HepG2 (cell line): ENCODE data around the gene TMC8. TPM values are rescaled to one million over a fixed set of nuclear protein-coding genes. Genes with fewer than 3 reads are reported as not detected.
"Not testable (repeated sequence)": the region's sequence is repeated elsewhere in the genome, so short reads cannot be mapped to it uniquely, and the experiment has no call there.

Experiments
- ATAC-seq: fragments of 200-7000 bp; cut with Tn5 transposase; 3 replicates; pipeline ENCODE4 v1.9.1; 2020; ENCODE audit warnings: mild to moderate bottlenecking, moderate library complexity
- BruUV-seq: library from RNA; stranded (reverse); fragments of 400-500 nt; replicated peaks from 2 replicates; lab custom pipeline; 2021; lab: Mats Ljungman, UMichigan
- CTCF ChIA-PET: fragments of 300-600 bp; formaldehyde crosslinking; extraction: SDS; loops from one replicate; lab custom pipeline; 2021; ENCODE audit warnings: low total read pairs, inconsistent platforms, low intra/inter-chr PET ratio; lab: Yijun Ruan, JAX
- POLR2A ChIA-PET: fragments of 350-600 bp; sonication (Branson Sonifier 250); formaldehyde crosslinking; loops from one replicate; lab custom pipeline; 2020; ENCODE audit warnings: antibody characterized with exemption, inconsistent platforms; lab: Yijun Ruan, JAX
- DNase-seq: peaks from one replicate; pipeline ENCODE4 v3.0.0-alpha.2; 2015; ENCODE audit warnings: low spot score
- FAIRE-seq: peaks from 3 replicates; lab custom pipeline; 2011; peaks lifted over from hg19 to GRCh38; lab: Jason Lieb, UNC
- H2AFZ ChIP-seq: one replicate; pipeline ENCODE4 v1.6.1; 2011; ENCODE audit warnings: low read length, inconsistent platforms
- H3K27ac ChIP-seq: fragments of 300-600 bp; 3 replicates; pipeline ENCODE4 v1.8.0; 2011; ENCODE audit warnings: mixed run types, mild to moderate bottlenecking, mixed read lengths, low read length, inconsistent platforms; ENCODE audit not compliant: insufficient read depth; ENCODE audit errors: extremely low read length
- H3K27me3 ChIP-seq, 2 experiments: fragments of 200-600 bp in 1 of 2; 2 replicates in 1 of 2; 3 replicates in 1 of 2; pipeline versions ENCODE4 v1.6.0 to v1.8.0; 2011; ENCODE audit warnings: low read length in 2 of 2, mild to moderate bottlenecking in 2 of 2, moderate library complexity in 2 of 2, inconsistent platforms in 1 of 2; ENCODE audit not compliant: insufficient read depth in 2 of 2, control insufficient read depth in 1 of 2
- H3K36me3 ChIP-seq, 2 experiments: fragments of 200-600 bp in 1 of 2; replicated peaks in 1 of 2; 2 replicates in 1 of 2; 3 replicates in 1 of 2; pipeline versions ENCODE4 v1.5.1 to v1.8.0; 2011; ENCODE audit warnings: low read length in 2 of 2, inconsistent platforms in 1 of 2; ENCODE audit not compliant: insufficient read depth in 2 of 2, control insufficient read depth in 1 of 2
- H3K4me1 ChIP-seq: 2 replicates; pipeline ENCODE4 v1.5.1; 2012; ENCODE audit warnings: low read length, inconsistent platforms; ENCODE audit not compliant: insufficient read depth
- H3K4me2 ChIP-seq: 2 replicates; pipeline ENCODE4 v1.6.0; 2011; ENCODE audit warnings: low read depth, low read length, inconsistent platforms
- H3K4me3 ChIP-seq, 3 experiments: fragments of 200-600 bp in 1 of 3; sonication (generic), shearing (Covaris generic) in 1 of 3; replicated peaks in 1 of 3; 2 replicates each; pipeline ENCODE4 v1.5.1; 2011 to 2016; ENCODE audit warnings: low read length in 3 of 3, inconsistent platforms in 2 of 3, low read depth in 2 of 3, mild to moderate bottlenecking in 2 of 3, control low read depth in 1 of 3, mixed read lengths in 1 of 3; ENCODE audit not compliant: insufficient read depth in 1 of 3
- H3K79me2 ChIP-seq: one replicate; pipeline ENCODE4 v1.6.1; 2011; ENCODE audit warnings: low read length, inconsistent platforms; ENCODE audit not compliant: insufficient read depth
- H3K9ac ChIP-seq: 2 replicates; pipeline ENCODE4 v1.6.0; 2011; ENCODE audit warnings: mild to moderate bottlenecking, low read depth, low read length, inconsistent platforms; ENCODE audit not compliant: insufficient read depth
- H3K9me3 ChIP-seq: 2 replicates; pipeline ENCODE4 v1.5.1; 2012; ENCODE audit warnings: mild to moderate bottlenecking, low read length
- H4K20me1 ChIP-seq: 2 replicates; pipeline ENCODE4 v1.6.0; 2011; ENCODE audit warnings: inconsistent platforms, mild to moderate bottlenecking, low read length, moderate library complexity; ENCODE audit not compliant: insufficient read depth
- ARID2 ChIP-seq: sonication (generic); formaldehyde crosslinking; IDR thresholded peaks from 2 replicates; pipeline ENCODE4 v1.8.1; 2022; ENCODE audit warnings: mild to moderate bottlenecking, missing genetic modification reagents, borderline replicate concordance
- ELF3 ChIP-seq: IDR thresholded peaks from 2 replicates; pipeline ENCODE4 v1.6.1; 2016; ENCODE audit warnings: missing genetic modification reagents, missing compliant biosample characterization
- EP300 ChIP-seq, 3 experiments: sonication (generic) in 1 of 3; formaldehyde crosslinking in 1 of 3; IDR thresholded peaks; 2 replicates each; pipeline versions ENCODE4 v1.5.1 to v1.6.1; 2011 to 2020; ENCODE audit warnings: low read depth in 2 of 3, low read length in 2 of 3, borderline replicate concordance in 1 of 3, improper control_type of control experiment in 1 of 3, mild to moderate bottlenecking in 1 of 3, missing genetic modification reagents in 1 of 3, moderate library complexity in 1 of 3
- FLYWCH1 ChIP-seq: sonication (generic); formaldehyde crosslinking; IDR thresholded peaks from 2 replicates; pipeline ENCODE4 v1.8.1; 2023; ENCODE audit warnings: mild to moderate bottlenecking, missing genetic modification reagents
- KMT2B ChIP-seq: IDR thresholded peaks from 2 replicates; pipeline ENCODE4 v1.6.1; 2016; ENCODE audit warnings: missing genetic modification reagents, missing compliant biosample characterization
- NFKBIZ ChIP-seq: IDR thresholded peaks from 2 replicates; pipeline ENCODE4 v1.6.1; 2018; ENCODE audit warnings: missing genetic modification reagents, missing compliant biosample characterization
- YEATS4 ChIP-seq: sonication (generic); formaldehyde crosslinking; IDR thresholded peaks from 2 replicates; pipeline ENCODE4 v1.4.0; 2020; ENCODE audit warnings: missing genetic modification reagents, borderline replicate concordance
- ZFP41 ChIP-seq: sonication (generic); formaldehyde crosslinking; IDR thresholded peaks from 2 replicates; pipeline ENCODE4 v1.4.0; 2020; ENCODE audit warnings: mild to moderate bottlenecking, missing genetic modification reagents, borderline replicate concordance
- ZNF253 ChIP-seq: sonication (generic); formaldehyde crosslinking; IDR thresholded peaks from 2 replicates; pipeline ENCODE4 v1.8.0; 2022; ENCODE audit warnings: mild to moderate bottlenecking, missing genetic modification reagents, borderline replicate concordance
- ZNF446 ChIP-seq: sonication (generic); formaldehyde crosslinking; IDR thresholded peaks from 2 replicates; pipeline ENCODE4 v1.5.0; 2020; ENCODE audit warnings: mild to moderate bottlenecking, missing genetic modification reagents
- ZNF460 ChIP-seq: sonication (generic); formaldehyde crosslinking; IDR thresholded peaks from 2 replicates; pipeline ENCODE4 v1.5.1; 2020; ENCODE audit warnings: missing genetic modification reagents, mild to moderate bottlenecking, borderline replicate concordance
- ZNF563 ChIP-seq: sonication (generic); formaldehyde crosslinking; IDR thresholded peaks from 2 replicates; pipeline ENCODE4 v1.8.0; 2022; ENCODE audit warnings: mild to moderate bottlenecking, moderate library complexity, missing genetic modification reagents
- WGBS: methylation state at CpG from one replicate; pipeline ENCODE4 v1.1.6; 2017; ENCODE audit warnings: low lambda C conversion rate; 5-methylcytosine and 5-hydroxymethylcytosine counted together
- in situ Hi-C: cut with HindIII; loops from 2 replicates; pipeline ENCODE4 v1.10.0; 2017; ENCODE audit warnings: low pct_unique_long_range_greater_than_20kb; ENCODE audit not compliant: extremely low pct_ligation_motif_present
- intact Hi-C: fragments of 100-400 bp; cut with micrococcal nuclease; formaldehyde crosslinking; loops from one replicate; pipeline ENCODE4 v1.10.0; 2022; ENCODE audit not compliant: unreplicated experiment
- polyA plus RNA-seq, 8 experiments: library from polyadenylated mRNA; depleted of rRNA in 3 of 8; stranded (reverse) in 7 of 8; unstranded in 1 of 8; fragments of >200 nt; fragmentation: Illumina TruSeq in 4 of 8; extraction: Trizol in 4 of 8; gene quantifications; 2 replicates each; pipeline versions ENCODE4 v1.2.1 to v1.2.3, GENCODE V29; 2011 to 2016; ENCODE audit warnings: low read depth in 4 of 8, missing spikeins in 1 of 8, mixed read lengths in 1 of 8; ENCODE audit not compliant: insufficient read depth in 1 of 8
- total RNA-seq, 5 experiments: library from RNA; depleted of rRNA; stranded (reverse); fragments of >200 nt; fragmentation: Illumina TruSeq; extraction: Trizol; gene quantifications; 2 replicates each; pipeline ENCODE4 v1.2.3, GENCODE V29; 2016; ENCODE audit warnings: low read depth in 1 of 5
- TF ChIP-seq, protein P1 (sequence below): IDR thresholded peaks from 2 replicates; pipeline ENCODE4 v1.6.1; 2018; ENCODE audit warnings: missing genetic modification reagents, mild to moderate bottlenecking, missing compliant biosample characterization
- TF ChIP-seq, protein P2 (sequence below): sonication (generic); formaldehyde crosslinking; IDR thresholded peaks from 2 replicates; pipeline ENCODE4 v1.4.0; 2020; ENCODE audit warnings: mild to moderate bottlenecking, low read depth, missing genetic modification reagents
- TF ChIP-seq, protein P3 (sequence below): IDR thresholded peaks from 2 replicates; pipeline ENCODE4 v1.6.1; 2016; ENCODE audit warnings: missing compliant biosample characterization, missing genetic modification reagents, borderline replicate concordance
- TF ChIP-seq, protein P4 (sequence below): sonication (generic); formaldehyde crosslinking; IDR thresholded peaks from 2 replicates; pipeline ENCODE4 v1.5.0; 2020; ENCODE audit warnings: missing genetic modification reagents

The TMC8 gene
- total and polyA plus RNA-seq, 2 of the 13 experiments (the other 11 are each of a cell fraction or from before 2014, with no cell fraction given), result 0.53 to 7.8 TPM

DNA sequence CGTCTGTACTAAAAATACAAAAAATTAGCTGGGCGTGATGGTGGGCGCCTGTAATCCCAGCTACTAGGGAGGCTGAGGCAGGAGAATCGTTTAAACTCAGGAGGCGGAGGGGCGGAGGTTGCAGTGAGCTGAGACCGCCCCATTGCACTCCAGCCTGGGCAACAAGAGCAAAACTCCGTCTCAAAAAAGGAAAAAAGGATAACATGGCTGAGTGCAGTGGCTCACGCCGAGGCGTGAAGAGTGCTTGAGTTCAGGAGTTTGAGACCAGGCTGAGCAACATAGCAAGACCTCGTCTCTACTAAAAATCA is 9.2 kb downstream of the TMC8 start:
- ATAC-seq, in situ Hi-C loops: not testable (repeated sequence)

More for the DNA sequence above, 9.2 kb downstream of the TMC8 start:
- not testable (repeated sequence) for H3K9me3 ChIP-seq; FAIRE-seq; H3K36me3 ChIP-seq; H3K27ac ChIP-seq; H4K20me1 ChIP-seq; H2AFZ ChIP-seq; DNase-seq; BruUV-seq; H3K79me2 ChIP-seq; TF ChIP-seq EP300 (IDR thresholded peaks at IDR 0.05; ENCODE audit: low read depth in 2 of 2, low read length in 2 of 2)
- Histone ChIP-seq H3K9ac (peak overlapping the region; percentile 45; the same call in 1 of the 2 replicates), H3K4me1 (peaks cover 90% of the 10 kb centered on the region), H3K4me2 (peak overlapping the region; percentile 83), H3K27me3 (peaks cover 7 to 26% of the 10 kb centered on the region in 2 experiments; a peak in 4 of 5 replicates), H3K4me3 (peak overlapping the region; percentile 25 to 67 (median 26); a peak in 5 of 6 replicates)
- intact Hi-C loops, result loop anchor here (1.0 to 5.0 kb wide), 4 partner anchors 29 to 787 kb away; partner anchors contain the start of genes AFMID, SYNGR2, TIMP2 and TK1
- TF ChIP-seq ELF3 (peak; percentile 5; the same call in 1 of the 2 replicates), YEATS4 (CRISPR knock-in tag) (0 out of 2 replicates have a peak, but pooled peaks have one; percentile 11), ZNF446 (CRISPR knock-in tag) (0 out of 2 replicates have a peak, but pooled peaks have one; percentile 49), NFKBIZ (CRISPR knock-in tag) (0 out of 2 replicates have a peak, but pooled peaks have one; percentile 12), ZFP41 (CRISPR knock-in tag) (0 out of 2 replicates have a peak, but pooled peaks have one; percentile 29), ZNF563 (CRISPR knock-in tag) (0 out of 2 replicates have a peak, but pooled peaks have one; percentile 17), KMT2B (0 out of 2 replicates have a peak, but pooled peaks have one; percentile 13), ARID2 (CRISPR knock-in tag) (0 out of 2 replicates have a peak, but pooled peaks have one; percentile 9), ZNF460 (CRISPR knock-in tag) (0 out of 2 replicates have a peak, but pooled peaks have one; percentile 39), FLYWCH1 (CRISPR knock-in tag) (0 out of 2 replicates have a peak, but pooled peaks have one; percentile 28), EP300 (CRISPR knock-in tag; IDR thresholded peaks at IDR 0.05; ENCODE audit: borderline replicate concordance) (0 out of 2 replicates have a peak, but pooled peaks have one; percentile 16), ZNF253 (CRISPR knock-in tag) (peak; percentile 78; the same call in 1 of the 2 replicates)
- TF ChIP-seq, protein P1, sequence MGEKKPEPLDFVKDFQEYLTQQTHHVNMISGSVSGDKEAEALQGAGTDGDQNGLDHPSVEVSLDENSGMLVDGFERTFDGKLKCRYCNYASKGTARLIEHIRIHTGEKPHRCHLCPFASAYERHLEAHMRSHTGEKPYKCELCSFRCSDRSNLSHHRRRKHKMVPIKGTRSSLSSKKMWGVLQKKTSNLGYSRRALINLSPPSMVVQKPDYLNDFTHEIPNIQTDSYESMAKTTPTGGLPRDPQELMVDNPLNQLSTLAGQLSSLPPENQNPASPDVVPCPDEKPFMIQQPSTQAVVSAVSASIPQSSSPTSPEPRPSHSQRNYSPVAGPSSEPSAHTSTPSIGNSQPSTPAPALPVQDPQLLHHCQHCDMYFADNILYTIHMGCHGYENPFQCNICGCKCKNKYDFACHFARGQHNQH (CRISPR knock-in tag), result 0 out of 2 replicates have a peak, but pooled peaks have one; percentile 14
- TF ChIP-seq, protein P2, sequence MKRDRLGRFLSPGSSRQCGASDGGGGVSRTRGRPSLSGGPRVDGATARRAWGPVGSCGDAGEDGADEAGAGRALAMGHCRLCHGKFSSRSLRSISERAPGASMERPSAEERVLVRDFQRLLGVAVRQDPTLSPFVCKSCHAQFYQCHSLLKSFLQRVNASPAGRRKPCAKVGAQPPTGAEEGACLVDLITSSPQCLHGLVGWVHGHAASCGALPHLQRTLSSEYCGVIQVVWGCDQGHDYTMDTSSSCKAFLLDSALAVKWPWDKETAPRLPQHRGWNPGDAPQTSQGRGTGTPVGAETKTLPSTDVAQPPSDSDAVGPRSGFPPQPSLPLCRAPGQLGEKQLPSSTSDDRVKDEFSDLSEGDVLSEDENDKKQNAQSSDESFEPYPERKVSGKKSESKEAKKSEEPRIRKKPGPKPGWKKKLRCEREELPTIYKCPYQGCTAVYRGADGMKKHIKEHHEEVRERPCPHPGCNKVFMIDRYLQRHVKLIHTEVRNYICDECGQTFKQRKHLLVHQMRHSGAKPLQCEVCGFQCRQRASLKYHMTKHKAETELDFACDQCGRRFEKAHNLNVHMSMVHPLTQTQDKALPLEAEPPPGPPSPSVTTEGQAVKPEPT (CRISPR knock-in tag), result 0 out of 2 replicates have a peak, but pooled peaks have one; percentile 51
- TF ChIP-seq, protein P3, sequence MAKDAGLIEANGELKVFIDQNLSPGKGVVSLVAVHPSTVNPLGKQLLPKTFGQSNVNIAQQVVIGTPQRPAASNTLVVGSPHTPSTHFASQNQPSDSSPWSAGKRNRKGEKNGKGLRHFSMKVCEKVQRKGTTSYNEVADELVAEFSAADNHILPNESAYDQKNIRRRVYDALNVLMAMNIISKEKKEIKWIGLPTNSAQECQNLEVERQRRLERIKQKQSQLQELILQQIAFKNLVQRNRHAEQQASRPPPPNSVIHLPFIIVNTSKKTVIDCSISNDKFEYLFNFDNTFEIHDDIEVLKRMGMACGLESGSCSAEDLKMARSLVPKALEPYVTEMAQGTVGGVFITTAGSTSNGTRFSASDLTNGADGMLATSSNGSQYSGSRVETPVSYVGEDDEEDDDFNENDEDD (CRISPR knock-in tag), result 0 out of 2 replicates have a peak, but pooled peaks have one; percentile 23
- TF ChIP-seq, protein P4, sequence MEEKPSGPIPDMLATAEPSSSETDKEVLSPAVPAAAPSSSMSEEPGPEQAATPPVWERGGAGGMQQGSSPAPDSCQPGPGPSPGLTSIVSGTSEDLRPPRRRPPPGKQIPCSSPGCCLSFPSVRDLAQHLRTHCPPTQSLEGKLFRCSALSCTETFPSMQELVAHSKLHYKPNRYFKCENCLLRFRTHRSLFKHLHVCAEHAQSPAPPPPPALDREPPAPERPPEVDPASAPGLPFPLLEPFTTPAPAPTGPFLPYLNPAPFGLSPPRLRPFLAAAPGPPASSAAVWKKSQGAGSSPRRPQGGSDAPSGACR, result 0 out of 2 replicates have a peak, but pooled peaks have one; percentile 12
- POLR2A ChIA-PET, result interaction anchor here (0.8 to 5.0 kb wide), 5 partner anchors 12 to 52 kb away, joined by 3 to 57 read pairs (median 7); partner anchors contain the start of genes AFMID, TK1 and TMC6
- WGBS, result 47% methylated on average over 12 of the region's 12 CpGs
- CTCF ChIA-PET, result interaction anchor here (1.0 kb wide), 1 partner anchor 47 kb away, joined by 3 read pairs; the partner anchor contains the start of genes AFMID and TK1
